K562 (cell line): Measurements from ENCODE around the gene C6orf47. TPM values are rescaled to one million over a fixed set of nuclear protein-coding genes. Genes with fewer than 3 reads are reported as not detected.

Source experiments
- CBX2 ChIP-seq: fragments of 200-600 bp; sonication (generic); IDR thresholded peaks from one replicate; pipeline ENCODE4 v1.6.1; 2012; ENCODE audit warnings: mild to moderate bottlenecking, low read length, inconsistent platforms; ENCODE audit not compliant: insufficient read depth, poor library complexity, severe bottlenecking
- CEBPB ChIP-seq: fragments of 450-650 bp; IDR thresholded peaks from 2 replicates; pipeline ENCODE4 v1.6.1; 2016; ENCODE audit warnings: missing genetic modification characterization, missing compliant biosample characterization
- HNRNPUL1 ChIP-seq: fragments of 200-400 bp; formaldehyde crosslinking; IDR thresholded peaks from 2 replicates; pipeline ENCODE4 v1.6.1; 2017; ENCODE audit warnings: low read length
- IRF9 ChIP-seq: fragments of 450-650 bp; IDR thresholded peaks from 2 replicates; pipeline ENCODE4 v1.6.1; 2016; ENCODE audit warnings: missing biosample characterization, missing genetic modification characterization
- JUND ChIP-seq, 2 experiments: IDR thresholded peaks; 2 replicates in 1 of 2; 3 replicates in 1 of 2; pipeline ENCODE4 v1.6.1; 2011; ENCODE audit warnings: borderline replicate concordance in 2 of 2, low read depth in 2 of 2, low read length in 2 of 2, improper control_type of control experiment in 1 of 2, missing biosample characterization in 1 of 2, missing genetic modification characterization in 1 of 2, missing genetic modification reagents in 1 of 2
- NFE2L1 ChIP-seq: fragments of 450-650 bp; IDR thresholded peaks from 2 replicates; pipeline ENCODE4 v1.6.1; 2016; ENCODE audit warnings: missing genetic modification characterization, low read depth, mild to moderate bottlenecking, missing compliant biosample characterization, moderate library complexity, borderline replicate concordance
- PREB ChIP-seq: sonication (generic); formaldehyde crosslinking; IDR thresholded peaks from 2 replicates; pipeline ENCODE4 v1.8.1; 2023; ENCODE audit warnings: mild to moderate bottlenecking, missing genetic modification reagents
- RFX1 ChIP-seq: fragments of 450-650 bp; IDR thresholded peaks from 2 replicates; pipeline ENCODE4 v1.6.1; 2016; ENCODE audit warnings: mild to moderate bottlenecking, moderate library complexity
- RNF219 ChIP-seq: fragments of 250-450 bp; sonication (Bioruptor Pico); IDR thresholded peaks from 2 replicates; pipeline ENCODE4 v1.5.0; 2022; ENCODE audit warnings: mild to moderate bottlenecking
- SAP30 ChIP-seq: fragments of 200-600 bp; sonication (generic); IDR thresholded peaks from 2 replicates; pipeline ENCODE4 v1.6.1; 2012; ENCODE audit warnings: borderline replicate concordance, low read depth, mild to moderate bottlenecking, moderate library complexity, low read length, control low read depth, inconsistent platforms; ENCODE audit not compliant: insufficient read depth, poor library complexity, severe bottlenecking
- STAG1 ChIP-seq: sonication (generic); formaldehyde crosslinking; IDR thresholded peaks from 2 replicates; pipeline ENCODE4 v1.5.0; 2020; ENCODE audit warnings: missing genetic modification reagents, borderline replicate concordance
- STAT6 ChIP-seq: sonication (generic); formaldehyde crosslinking; IDR thresholded peaks from 2 replicates; pipeline ENCODE4 v1.8.1; 2023; ENCODE audit warnings: mild to moderate bottlenecking, missing genetic modification reagents
- TAF7 ChIP-seq: fragments of 450-650 bp; IDR thresholded peaks from 2 replicates; pipeline ENCODE4 v1.6.1; 2016; ENCODE audit warnings: missing genetic modification characterization, missing compliant biosample characterization
- ZBTB26 ChIP-seq: fragments of 450-650 bp; formaldehyde crosslinking; IDR thresholded peaks from 2 replicates; pipeline ENCODE4 v1.4.0; 2022; ENCODE audit warnings: missing genetic modification characterization
- ZBTB5 ChIP-seq: fragments of 450-650 bp; IDR thresholded peaks from 2 replicates; pipeline ENCODE4 v1.6.1; 2017; ENCODE audit warnings: antibody characterized with exemption
- ZNF384 ChIP-seq: IDR thresholded peaks from 2 replicates; pipeline ENCODE4 v1.6.1; 2012; ENCODE audit warnings: low read depth, low read length, improper control_type of control experiment
- ZNF699 ChIP-seq: fragments of 250-450 bp; sonication (Bioruptor Pico); IDR thresholded peaks from 2 replicates; pipeline ENCODE4 v1.8.0; 2021; ENCODE audit warnings: mild to moderate bottlenecking, moderate library complexity; ENCODE audit not compliant: insufficient replicate concordance
- polyA plus RNA-seq, 8 experiments: library from polyadenylated mRNA; depleted of rRNA in 4 of 8; stranded (reverse) in 5 of 8; unstranded in 3 of 8; fragments of >200 nt; fragmentation: Nextera tagmentation in 2 of 8; fragmentation: Illumina TruSeq in 1 of 8; extraction: Ambion mirVana in 2 of 8; extraction: Trizol in 1 of 8; gene quantifications; 2 replicates each; pipeline versions ENCODE4 v1.2.1 to v1.2.3, GENCODE V29; 2011 to 2014; ENCODE audit warnings: inconsistent platforms in 1 of 8, missing spikeins in 1 of 8
- total RNA-seq, 7 experiments: library from RNA; depleted of rRNA in 6 of 7; stranded (reverse); fragments of >200 nt in 6 of 7; fragmentation: Illumina TruSeq in 2 of 7; extraction: Trizol in 2 of 7; gene quantifications; 2 replicates each; pipeline versions ENCODE4 v1.2.1 to v1.2.3, GENCODE V29; 2011 to 2021; ENCODE audit warnings: low replicate concordance in 1 of 7

Gene C6orf47
- total and polyA plus RNA-seq, 9 of the 15 experiments (the other 6 are each of a cell fraction or from before 2014, with no cell fraction given): 0.14 to 43.8 (median 27.0) TPM

GRCh38 chr6:31676904-31677303, 16.3 kb upstream of the C6orf47 start (continued):
- TF ChIP-seq RNF219 (CRISPR knock-in tag) (no peak), ZBTB5 (no peak), ZNF699 (no peak), HNRNPUL1 (no peak), CEBPB (tag) (no peak), JUND (IDR thresholded peaks at IDR 0.05; ENCODE audit: borderline replicate concordance, low read depth, low read length) (peak; percentile 78), JUND (tag; IDR thresholded peaks at IDR 0.05; ENCODE audit: borderline replicate concordance, low read depth, low read length) (peak; percentile 75), ZBTB26 (no peak), STAT6 (CRISPR knock-in tag) (no peak), PREB (no peak), SAP30 (no peak), CBX2 (no peak), IRF9 (tag) (no peak), TAF7 (tag) (no peak), RFX1 (no peak), STAG1 (no peak), ZNF384 (no peak), NFE2L1 (tag) (no peak)
